Measurements from ENCODE around the gene CD83. TPM values are rescaled to one million over a fixed set of nuclear protein-coding genes. Genes with fewer than 3 reads are reported as not detected.

CD83 gene
- total RNA-seq, 1 donor from 2014 or later, result 7.4 TPM

DNA sequence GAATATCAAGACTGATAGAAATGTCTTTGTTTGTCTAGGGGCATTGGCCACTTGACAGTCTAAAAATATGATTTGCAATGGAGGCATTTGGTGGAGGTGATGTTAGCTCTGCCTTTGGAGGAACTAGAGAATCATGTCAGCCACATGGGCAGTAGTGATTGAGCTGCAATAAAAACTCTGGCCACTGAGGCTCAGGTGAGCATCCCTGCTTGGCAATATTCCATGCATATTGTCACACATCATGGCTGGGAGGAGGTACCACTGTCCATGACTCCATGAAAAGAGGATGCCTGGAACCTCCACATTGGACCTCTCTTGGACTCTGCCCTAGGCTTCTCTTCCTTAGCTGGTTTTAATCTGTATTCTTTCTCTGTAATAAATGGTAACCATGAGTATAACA lies 10.6 kb upstream of the CD83 start:
- Histone ChIP-seq H3K4me3 (ENCODE audit: low read depth, low read length) (no peak overlapping the region), H3K27me3 (ENCODE audit: control insufficient read depth, insufficient read depth, low read length) (no peaks in the 10 kb centered on the region), H3K36me3 (ENCODE audit: control insufficient read depth, insufficient read depth, low read length) (no peaks in the 10 kb centered on the region)
- TF ChIP-seq, protein P1, sequence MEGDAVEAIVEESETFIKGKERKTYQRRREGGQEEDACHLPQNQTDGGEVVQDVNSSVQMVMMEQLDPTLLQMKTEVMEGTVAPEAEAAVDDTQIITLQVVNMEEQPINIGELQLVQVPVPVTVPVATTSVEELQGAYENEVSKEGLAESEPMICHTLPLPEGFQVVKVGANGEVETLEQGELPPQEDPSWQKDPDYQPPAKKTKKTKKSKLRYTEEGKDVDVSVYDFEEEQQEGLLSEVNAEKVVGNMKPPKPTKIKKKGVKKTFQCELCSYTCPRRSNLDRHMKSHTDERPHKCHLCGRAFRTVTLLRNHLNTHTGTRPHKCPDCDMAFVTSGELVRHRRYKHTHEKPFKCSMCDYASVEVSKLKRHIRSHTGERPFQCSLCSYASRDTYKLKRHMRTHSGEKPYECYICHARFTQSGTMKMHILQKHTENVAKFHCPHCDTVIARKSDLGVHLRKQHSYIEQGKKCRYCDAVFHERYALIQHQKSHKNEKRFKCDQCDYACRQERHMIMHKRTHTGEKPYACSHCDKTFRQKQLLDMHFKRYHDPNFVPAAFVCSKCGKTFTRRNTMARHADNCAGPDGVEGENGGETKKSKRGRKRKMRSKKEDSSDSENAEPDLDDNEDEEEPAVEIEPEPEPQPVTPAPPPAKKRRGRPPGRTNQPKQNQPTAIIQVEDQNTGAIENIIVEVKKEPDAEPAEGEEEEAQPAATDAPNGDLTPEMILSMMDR (IDR thresholded peaks at IDR 0.05; ENCODE audit: insufficient read depth, low read length, poor library complexity, severe bottlenecking), result no peak
- no peak for DNase-seq (ENCODE audit: low read depth)

DNA sequence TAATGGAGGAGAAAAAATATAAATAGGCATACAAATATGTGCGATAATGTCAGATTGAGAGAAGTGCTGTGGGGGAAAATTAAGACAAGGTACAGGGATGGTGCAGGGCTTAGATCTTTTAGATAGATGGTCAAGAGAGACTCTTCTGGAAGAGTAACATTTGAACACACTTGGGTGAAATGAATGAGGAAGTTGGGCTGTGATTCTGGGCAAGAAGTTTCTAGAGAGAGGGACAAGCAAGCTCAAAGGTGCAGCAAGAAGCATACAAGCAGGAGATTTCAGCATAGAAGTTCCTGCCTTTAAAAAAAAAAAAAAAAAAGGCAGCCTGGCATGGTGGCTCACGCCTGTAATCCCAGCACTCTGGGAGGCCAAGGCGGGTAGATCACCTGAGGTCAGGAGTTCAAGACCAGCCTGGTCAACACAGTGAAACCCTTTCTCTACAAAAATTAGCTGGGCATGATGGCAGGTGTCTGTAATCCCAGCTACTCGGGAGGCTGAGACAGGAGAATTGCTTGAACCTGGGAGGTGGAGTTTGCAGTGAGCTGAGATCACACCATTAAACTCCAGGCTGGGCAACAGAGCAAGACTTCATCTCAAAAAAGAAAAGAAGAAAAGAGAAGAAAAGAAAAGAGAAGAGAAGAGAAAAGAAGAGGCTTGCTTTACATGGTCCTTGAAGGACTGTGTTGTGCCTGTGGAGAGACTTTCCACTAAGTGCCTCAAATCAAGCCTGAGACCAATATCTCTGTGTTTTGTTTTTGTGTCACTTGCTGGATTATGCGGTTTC lies 9.7 kb upstream of the CD83 start:
- no peak overlapping the region for H3K4me3 ChIP-seq (ENCODE audit: low read depth, low read length)
- TF ChIP-seq, protein P1 (IDR thresholded peaks at IDR 0.05; ENCODE audit: insufficient read depth, low read length, poor library complexity, severe bottlenecking), result no peak
- no peak for DNase-seq (ENCODE audit: low read depth)
- H3K36me3 ChIP-seq (ENCODE audit: control insufficient read depth, insufficient read depth, low read length), result no peaks in the 10 kb centered on the region
- H3K27me3 ChIP-seq (ENCODE audit: control insufficient read depth, insufficient read depth, low read length), result no peaks in the 10 kb centered on the region

DNA sequence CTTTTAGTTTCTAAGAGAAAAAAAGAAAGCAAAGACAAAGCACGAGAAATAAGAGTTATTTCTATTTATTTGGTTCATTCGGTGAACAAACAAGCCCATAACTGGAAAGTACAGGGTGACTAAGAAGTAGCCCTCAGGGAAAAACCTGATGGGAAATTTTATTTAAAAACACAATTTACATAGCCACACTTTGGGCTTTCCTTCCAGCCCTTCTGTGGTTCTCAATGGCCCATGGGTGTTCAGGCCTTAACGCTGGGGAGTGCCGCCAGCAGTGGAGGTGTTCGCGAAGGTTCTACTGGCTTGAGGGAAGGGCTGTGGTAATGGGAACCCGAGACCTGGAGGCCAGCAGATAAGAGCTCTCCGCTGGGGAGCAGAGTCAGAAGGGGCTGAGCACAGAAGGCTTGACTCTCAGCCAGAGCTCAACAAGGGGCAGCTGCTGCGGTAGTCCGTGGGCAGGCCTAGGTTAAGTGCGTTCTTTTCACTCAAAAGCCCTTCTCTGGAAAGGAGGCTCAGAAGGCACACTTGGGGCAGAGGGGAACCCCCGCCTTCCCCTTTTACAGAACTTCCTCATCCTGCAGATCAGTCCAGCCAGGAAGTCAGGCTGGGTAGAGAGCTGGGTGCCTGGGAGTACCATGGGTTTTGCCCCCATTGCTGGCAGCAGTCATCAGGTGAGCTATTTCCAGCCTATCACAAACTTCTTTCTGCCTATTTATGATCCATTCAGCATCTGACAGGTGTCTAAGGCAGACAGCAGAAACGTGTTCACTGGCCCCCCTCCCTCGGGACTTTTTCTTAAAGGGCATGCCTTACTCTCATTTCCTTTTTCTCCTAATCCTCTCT lies 8.8 kb upstream of the CD83 start:
- no peak for DNase-seq (ENCODE audit: low read depth)
- Histone ChIP-seq H3K27me3 (ENCODE audit: control insufficient read depth, insufficient read depth, low read length) (no peaks in the 10 kb centered on the region), H3K36me3 (ENCODE audit: control insufficient read depth, insufficient read depth, low read length) (no peaks in the 10 kb centered on the region), H3K4me3 (ENCODE audit: low read depth, low read length) (no peak overlapping the region)
- TF ChIP-seq, protein P1 (IDR thresholded peaks at IDR 0.05; ENCODE audit: insufficient read depth, low read length, poor library complexity, severe bottlenecking), result no peak

DNA sequence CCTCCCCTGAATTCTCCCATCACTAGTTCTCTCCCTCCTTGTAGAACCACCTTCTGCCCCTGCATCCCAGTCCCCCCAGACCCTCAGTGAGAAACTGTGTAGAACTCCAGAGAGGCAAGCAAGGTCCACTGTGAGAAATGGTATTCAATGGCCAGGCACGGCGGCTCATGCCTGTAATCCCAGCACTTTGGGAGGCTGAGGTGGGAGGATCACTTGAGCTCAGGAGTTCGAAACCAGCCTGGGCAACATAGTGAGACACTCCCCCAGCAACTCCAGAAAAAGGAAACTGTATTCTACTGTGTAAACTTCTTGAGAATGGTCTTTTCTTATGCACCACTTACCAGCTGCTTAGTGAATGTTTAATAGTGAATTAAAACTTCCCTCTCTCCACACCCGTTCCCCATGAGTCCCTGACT lies 8.2 kb upstream of the CD83 start:
- no peak for DNase-seq (ENCODE audit: low read depth)
- TF ChIP-seq, protein P1 (IDR thresholded peaks at IDR 0.05; ENCODE audit: insufficient read depth, low read length, poor library complexity, severe bottlenecking), result no peak
- H3K27me3 ChIP-seq (ENCODE audit: control insufficient read depth, insufficient read depth, low read length), result no peaks in the 10 kb centered on the region
- no peak overlapping the region for H3K4me3 ChIP-seq (ENCODE audit: low read depth, low read length)
- no peaks in the 10 kb centered on the region for H3K36me3 ChIP-seq (ENCODE audit: control insufficient read depth, insufficient read depth, low read length)

DNA sequence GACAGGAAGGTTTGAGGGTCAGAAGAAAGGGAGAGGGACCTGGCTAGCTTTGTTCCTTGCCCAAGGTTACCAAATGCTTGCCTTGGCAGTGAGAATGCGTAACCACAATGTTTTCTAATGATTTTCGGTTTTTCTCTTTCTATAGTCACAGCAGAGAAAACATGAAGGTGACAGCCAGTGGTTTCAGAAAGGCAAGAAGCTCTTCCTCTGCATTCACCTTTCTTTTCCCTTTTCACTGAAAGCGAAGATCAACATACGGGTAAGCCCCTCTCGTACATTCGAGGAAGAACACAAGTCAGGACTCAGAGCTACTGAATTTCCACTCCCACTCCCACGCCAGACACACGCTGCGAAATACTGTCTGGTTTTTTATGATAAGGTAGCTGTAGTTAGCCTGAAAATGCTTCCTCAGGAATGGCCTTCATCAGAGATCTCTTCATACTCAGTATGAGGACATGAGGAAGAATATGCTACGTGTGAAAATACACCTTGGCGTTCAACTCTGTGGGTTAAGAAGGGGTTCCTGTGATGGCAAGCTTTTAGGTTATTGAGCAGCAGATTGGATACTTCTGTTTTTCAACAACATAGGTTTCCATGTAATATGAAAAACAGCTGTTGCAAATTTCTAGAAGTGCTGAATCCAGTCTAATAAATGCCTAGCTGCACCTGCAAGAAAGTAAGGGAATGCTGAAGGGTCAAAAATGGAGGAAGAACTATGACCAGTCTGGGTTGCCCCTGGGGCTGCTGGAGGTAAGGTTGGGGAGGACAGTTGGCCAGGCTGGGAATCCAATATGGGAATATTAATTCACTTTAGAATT lies 7.4 kb upstream of the CD83 start:
- Histone ChIP-seq H3K27me3 (ENCODE audit: control insufficient read depth, insufficient read depth, low read length) (no peaks in the 10 kb centered on the region), H3K36me3 (ENCODE audit: control insufficient read depth, insufficient read depth, low read length) (no peaks in the 10 kb centered on the region), H3K4me3 (ENCODE audit: low read depth, low read length) (no peak overlapping the region)
- TF ChIP-seq, protein P1 (IDR thresholded peaks at IDR 0.05; ENCODE audit: insufficient read depth, low read length, poor library complexity, severe bottlenecking), result no peak
- no peak for DNase-seq (ENCODE audit: low read depth)
